Skin epidermis (tissue), 12 donors: ENCODE results near the gene ADCY7.

Source experiments
- H3K27ac ChIP-seq, 21 experiments: fragments of 200-600 bp; sonication (generic) in 11 of 21; one replicate each; pipeline ENCODE4 v1.5.0; 2020; ENCODE audit warnings: mild to moderate bottlenecking in 3 of 21, inconsistent platforms in 2 of 21, moderate library complexity in 2 of 21
- H3K4me3 ChIP-seq, 7 experiments: fragments of 200-600 bp; sonication (generic) in 2 of 7; one replicate each; pipeline ENCODE4 v1.5.0; 2020; ENCODE audit warnings: inconsistent platforms in 2 of 7, mild to moderate bottlenecking in 2 of 7, moderate library complexity in 1 of 7

The ADCY7 gene

GRCh38 chr16:50303605-50304466 lies 37.5 kb downstream of the ADCY7 start:
- Histone ChIP-seq H3K4me3 (no peak overlapping the region), H3K27ac (peak overlapping the region in 2 of 21 experiments; percentile 30 to 41)

GRCh38 chr16:50304467-50305440 lies 38.4 kb downstream of the ADCY7 start:
- Histone ChIP-seq H3K4me3 (no peak overlapping the region), H3K27ac (no peak overlapping the region)

GRCh38 chr16:50305441-50306061 lies 39.2 kb downstream of the ADCY7 start:
- Histone ChIP-seq H3K27ac (no peak overlapping the region), H3K4me3 (no peak overlapping the region)

- H3K4me3 ChIP-seq = no peak overlapping the region
- no peak overlapping the region for H3K27ac ChIP-seq
These were observed 39.9 kb downstream of the ADCY7 start for GRCh38 chr16:50306287-50306686.

GRCh38 chr16:50308237-50308965 lies 42.0 kb downstream of the ADCY7 start:
- Histone ChIP-seq H3K27ac (no peak overlapping the region), H3K4me3 (no peak overlapping the region)

- Histone ChIP-seq H3K4me3 (no peak overlapping the region), H3K27ac (peak overlapping the region in 4 of 21 experiments; percentile 18 to 44 (median 34))
These were observed 42.8 kb downstream of the ADCY7 start for GRCh38 chr16:50309156-50309526.

GRCh38 chr16:50309527-50310307 lies 43.4 kb downstream of the ADCY7 start:
- H3K4me3 ChIP-seq = no peak overlapping the region
- peak overlapping the region in 5 of 21 experiments; percentile 18 to 44 (median 26) for H3K27ac ChIP-seq

GRCh38 chr16:50310308-50311133 lies 44.2 kb downstream of the ADCY7 start:
- Histone ChIP-seq H3K4me3 (no peak overlapping the region), H3K27ac (peak overlapping the region in 2 of 21 experiments; percentile 18 to 26)

GRCh38 chr16:50311134-50311528 lies 44.8 kb downstream of the ADCY7 start:
- peak overlapping the region in 1 of 21 experiments; percentile 30 for H3K27ac ChIP-seq
- H3K4me3 ChIP-seq = no peak overlapping the region

- H3K4me3 ChIP-seq = no peak overlapping the region
- H3K27ac ChIP-seq = peak overlapping the region in 1 of 21 experiments; percentile 19
These were observed 45.6 kb downstream of the ADCY7 start for GRCh38 chr16:50311891-50312501.

- no peak overlapping the region for H3K4me3 ChIP-seq
- peak overlapping the region in 19 of 21 experiments; percentile 14 to 83 (median 58) for H3K27ac ChIP-seq
These were observed 47.5 kb downstream of the ADCY7 start for GRCh38 chr16:50313596-50314478.

- Histone ChIP-seq H3K27ac (peak overlapping the region in 5 of 21 experiments; percentile 1 to 83 (median 58)), H3K4me3 (no peak overlapping the region)
These were observed 48.3 kb downstream of the ADCY7 start for GRCh38 chr16:50314665-50315064.

GRCh38 chr16:50315346-50315997 lies 49.1 kb downstream of the ADCY7 start:
- H3K4me3 ChIP-seq = no peak overlapping the region
- H3K27ac ChIP-seq = peak overlapping the region in 5 of 21 experiments; percentile 1 to 83 (median 44)

- no peak overlapping the region for H3K4me3 ChIP-seq
- H3K27ac ChIP-seq = peak overlapping the region in 4 of 21 experiments; percentile 1 to 83 (median 53)
These were observed 49.9 kb downstream of the ADCY7 start for GRCh38 chr16:50316102-50316847.
